ENCODE measurements around the gene DYRK4.

DYRK4 gene

DNA sequence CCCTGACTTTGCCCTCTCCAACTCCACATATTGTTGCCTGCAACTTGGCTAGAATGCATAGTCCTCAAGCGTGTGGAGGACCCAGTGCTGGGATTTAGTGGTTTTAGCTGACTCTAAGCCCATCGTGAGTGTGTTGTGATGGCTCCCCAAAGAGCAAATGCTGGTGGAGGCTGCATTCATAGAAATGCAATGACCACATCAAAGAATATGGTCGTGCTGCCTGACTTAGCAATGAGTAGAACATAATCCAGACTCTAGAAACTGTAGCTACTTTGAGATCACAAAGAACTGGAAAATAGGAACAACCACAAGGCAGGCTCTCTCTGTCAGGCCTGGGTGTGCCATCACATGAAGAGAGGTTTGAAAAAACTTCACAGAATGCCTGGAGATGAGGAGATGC lies 1.3 kb downstream of the DYRK4 start:
- in situ Hi-C loops (cut with MboI; ENCODE audit: low sequenced_read_pairs): no loop called here

DNA sequence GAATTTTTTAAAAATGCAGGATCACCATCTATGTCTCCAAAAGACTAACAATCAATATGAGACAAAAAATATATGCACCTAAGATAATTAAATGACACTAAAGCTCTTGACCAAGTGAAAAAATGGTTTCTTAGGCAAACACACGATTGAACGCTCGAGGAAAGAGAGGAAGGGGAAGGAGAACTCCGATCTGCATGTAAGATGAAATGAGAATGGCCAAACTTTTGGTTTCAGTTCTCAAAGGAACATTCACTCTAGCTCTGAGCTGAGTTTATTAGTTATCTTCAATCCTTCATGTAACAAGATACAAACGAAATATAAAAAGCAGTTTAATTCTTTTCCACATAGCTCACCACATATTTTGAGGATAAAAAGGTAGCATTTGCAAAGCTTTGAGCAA lies 2.8 kb downstream of the DYRK4 start:
- in situ Hi-C loops (cut with MboI; ENCODE audit: low sequenced_read_pairs): no loop called here

DNA sequence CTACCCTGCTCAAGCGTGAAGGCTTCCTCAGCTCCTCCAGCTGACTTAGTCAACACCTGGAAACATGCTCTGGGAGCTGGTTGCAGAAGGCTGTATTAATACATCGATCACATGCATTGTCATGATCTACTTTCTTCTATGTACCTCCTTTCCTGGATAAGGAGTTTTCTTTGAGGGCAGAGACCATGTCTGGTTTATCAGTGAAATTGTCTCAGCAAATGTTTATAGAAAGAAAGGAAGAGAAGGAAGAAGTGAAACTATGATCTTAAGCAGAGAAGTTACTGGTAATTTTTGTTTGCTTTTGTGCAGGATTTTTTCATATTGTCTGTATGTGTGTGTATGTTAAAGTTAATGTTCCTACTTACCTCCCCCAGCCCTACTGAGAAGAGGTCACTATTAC lies 4.5 kb downstream of the DYRK4 start:
- in situ Hi-C loops (cut with MboI; ENCODE audit: low sequenced_read_pairs): no loop called here

DNA sequence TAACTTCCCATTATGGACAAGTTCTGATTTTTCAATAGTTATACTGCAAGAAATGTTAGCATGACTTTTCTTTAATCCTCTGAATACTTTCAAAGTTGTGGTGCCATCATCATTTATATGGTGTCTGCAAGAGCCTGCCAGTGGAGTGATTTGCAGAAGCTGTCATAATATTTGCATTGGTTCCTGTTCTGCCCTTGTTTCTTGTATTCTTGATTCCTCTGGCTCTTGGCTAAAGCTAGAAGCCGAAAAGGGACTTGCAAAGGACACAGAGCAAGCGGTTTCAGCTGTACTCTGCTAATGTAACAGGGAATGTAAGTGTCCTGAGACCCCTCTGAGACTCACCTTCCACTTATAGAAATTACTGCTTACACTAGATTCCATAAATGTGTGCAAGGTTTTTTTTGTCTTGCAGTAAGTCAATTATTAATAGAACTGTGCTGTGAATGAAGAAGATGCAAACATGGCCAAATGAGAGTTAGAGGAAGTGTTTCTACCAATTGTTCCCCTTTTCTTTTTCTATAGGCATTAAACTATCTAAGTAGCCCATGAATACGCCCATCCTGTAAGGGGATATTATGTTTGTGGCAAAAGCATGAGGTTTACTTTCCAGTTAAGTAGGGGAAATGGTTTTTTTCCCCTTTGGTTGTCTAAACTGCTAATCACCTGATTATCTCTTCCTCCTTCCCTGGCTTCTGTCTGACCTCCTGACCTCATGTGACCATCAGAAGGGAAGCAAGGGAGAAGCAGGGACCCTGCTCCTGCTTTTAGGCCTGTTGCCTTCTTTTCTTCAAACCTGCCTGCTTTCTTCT lies 5.3 kb downstream of the DYRK4 start:
- in situ Hi-C loops (cut with MboI; ENCODE audit: low sequenced_read_pairs): no loop called here

DNA sequence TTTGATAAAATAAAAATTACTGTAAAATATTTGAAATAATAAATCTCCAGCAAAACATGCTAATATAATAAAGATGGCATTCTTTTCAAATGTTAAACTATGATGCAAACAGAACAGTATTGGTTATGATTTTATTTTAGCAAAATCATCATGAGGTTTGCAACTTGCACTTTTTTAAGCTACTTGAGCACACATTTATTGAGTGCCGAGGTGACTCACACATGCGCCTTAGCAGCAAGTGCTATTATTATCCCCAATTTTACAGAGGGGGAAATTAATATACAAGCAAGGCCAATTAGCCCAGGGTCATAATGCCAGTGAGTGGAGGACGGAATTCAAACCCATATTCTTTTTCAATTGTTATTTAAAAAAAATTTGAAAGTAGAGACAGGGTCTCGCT lies 7.3 kb downstream of the DYRK4 start:
- in situ Hi-C loops (cut with MboI; ENCODE audit: low sequenced_read_pairs): no loop called here

- in situ Hi-C loops (cut with MboI; ENCODE audit: low sequenced_read_pairs): no loop called here
Measured at GRCh38 chr12:4572680-4573079, 10.7 kb downstream of the DYRK4 start.

GRCh38 chr12:4579305-4580102 lies 17.5 kb downstream of the DYRK4 start:
- in situ Hi-C loops (cut with MboI; ENCODE audit: low sequenced_read_pairs): no loop called here

DNA sequence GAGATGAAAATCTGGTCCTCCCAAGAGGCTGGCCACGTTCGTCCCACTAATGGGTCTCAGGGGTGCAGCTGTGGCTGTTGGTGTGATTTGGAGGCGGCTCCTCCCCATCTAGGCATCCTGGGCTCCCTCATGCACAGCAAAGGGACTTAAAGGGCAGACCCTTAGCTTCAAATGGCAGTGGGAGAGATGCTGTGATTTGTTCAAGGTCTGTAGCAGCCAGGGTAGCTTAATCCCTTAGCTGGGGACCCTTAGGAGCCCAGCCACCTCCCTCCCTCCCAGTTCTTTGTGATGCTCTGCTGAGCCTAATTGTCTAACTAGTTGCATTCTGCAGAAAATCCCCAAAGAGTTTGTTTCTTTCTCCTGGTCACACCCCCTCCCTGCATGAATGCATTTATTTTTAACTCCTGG lies 18.3 kb downstream of the DYRK4 start:
- in situ Hi-C loops (cut with MboI; ENCODE audit: low sequenced_read_pairs): no loop called here

GRCh38 chr12:4584281-4584680 lies 22.3 kb downstream of the DYRK4 start:
- in situ Hi-C loops (cut with MboI; ENCODE audit: low sequenced_read_pairs): no loop called here

DNA sequence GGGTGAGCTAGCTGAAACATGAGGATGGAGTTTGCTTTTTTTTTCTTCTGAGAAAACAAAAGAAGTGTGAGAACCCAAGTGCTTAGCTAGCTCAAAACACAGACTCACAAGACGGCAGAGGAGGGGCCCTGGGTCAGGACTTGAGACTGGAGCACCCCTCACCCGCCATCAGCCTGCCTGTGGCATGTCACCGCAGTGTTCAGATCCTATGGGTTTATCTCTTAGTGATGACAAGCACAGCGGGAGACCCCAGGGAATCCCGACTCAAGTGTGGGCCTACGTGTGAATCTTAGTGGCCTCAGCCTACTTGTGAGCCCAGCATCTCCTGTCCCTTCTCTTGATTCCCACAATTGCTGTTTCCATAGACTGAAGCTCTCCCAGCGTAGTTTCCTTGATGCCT lies 22.9 kb downstream of the DYRK4 start:
- in situ Hi-C loops (cut with MboI; ENCODE audit: low sequenced_read_pairs): no loop called here

DNA sequence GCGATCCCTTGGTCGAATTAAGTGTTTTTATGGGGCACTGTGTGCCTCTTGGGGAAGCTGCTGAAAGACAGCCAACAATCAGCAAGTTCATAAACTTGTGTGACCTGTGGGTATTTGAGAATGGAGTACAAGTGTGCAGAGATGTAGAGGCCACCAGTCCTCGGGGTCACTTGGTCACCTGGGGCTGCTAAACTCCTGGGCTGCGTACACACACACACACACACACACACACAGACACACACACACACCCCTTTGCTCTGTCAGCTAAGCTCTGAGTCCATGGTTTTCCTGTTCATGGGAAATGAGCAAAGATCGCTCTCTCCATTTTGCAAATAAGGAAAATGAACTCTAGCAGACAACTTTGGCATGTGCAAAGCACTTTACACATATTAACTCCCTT lies 24.5 kb downstream of the DYRK4 start:
- in situ Hi-C loops (cut with MboI; ENCODE audit: low sequenced_read_pairs): no loop called here

DNA sequence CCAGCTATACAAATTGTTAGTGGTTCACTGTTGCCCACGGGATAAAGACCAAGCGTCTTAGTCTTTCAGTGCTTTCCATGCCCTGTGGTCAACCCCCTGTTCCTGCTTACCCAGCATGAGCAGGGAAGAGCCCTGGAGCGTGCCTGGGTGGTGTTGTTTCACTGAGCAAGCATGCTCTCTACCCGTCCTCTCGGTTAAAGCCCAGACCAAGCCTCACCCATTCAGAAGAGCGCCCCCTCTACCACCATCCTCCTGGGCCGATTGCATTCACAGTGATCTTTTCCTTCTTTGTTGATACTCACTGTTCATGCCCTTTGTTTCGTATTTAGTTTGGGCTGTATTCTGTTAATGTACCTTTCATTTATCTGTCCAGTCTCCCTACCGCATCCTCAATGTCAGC lies 25.1 kb downstream of the DYRK4 start:
- in situ Hi-C loops (cut with MboI; ENCODE audit: low sequenced_read_pairs): no loop called here

DNA sequence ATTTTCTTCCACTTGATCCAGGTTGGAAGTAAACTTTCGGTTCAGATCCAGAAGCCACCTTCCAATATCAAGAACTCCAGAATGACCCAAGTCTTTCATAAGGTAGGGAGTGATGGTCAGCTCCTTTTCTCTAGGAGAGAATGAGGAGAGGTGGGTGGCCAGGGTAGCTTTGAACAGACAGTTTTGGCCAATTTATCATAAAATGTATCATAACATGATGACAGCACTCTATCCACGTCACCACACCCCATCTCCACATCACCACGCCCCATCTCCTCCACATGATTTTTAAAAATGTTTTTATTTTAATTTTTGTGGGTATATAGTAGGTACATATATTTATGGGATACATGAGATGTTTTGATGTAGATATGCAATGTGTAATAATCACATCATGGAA lies 26.9 kb downstream of the DYRK4 start:
- in situ Hi-C loops (cut with MboI; ENCODE audit: low sequenced_read_pairs): no loop called here

DNA sequence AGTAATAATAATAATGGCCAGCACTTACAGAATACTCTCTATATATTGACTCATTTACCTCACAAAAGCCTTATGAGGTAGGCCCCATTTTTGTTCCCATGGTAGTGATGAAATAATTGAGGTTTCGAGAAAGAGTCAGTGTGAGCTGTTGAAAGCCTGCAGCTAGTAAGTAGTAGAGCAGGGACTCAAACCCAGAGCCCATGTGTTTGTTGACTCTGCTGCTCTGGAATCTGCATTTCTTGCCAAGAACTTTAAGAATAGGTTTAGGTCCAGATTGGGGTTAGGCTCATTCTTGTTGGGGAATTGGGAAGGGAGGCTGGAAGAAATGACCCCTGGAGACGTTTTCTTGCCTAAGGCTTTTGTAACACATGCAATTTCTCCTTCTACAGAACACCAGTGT lies 27.9 kb downstream of the DYRK4 start:
- in situ Hi-C loops (cut with MboI; ENCODE audit: low sequenced_read_pairs): no loop called here

DNA sequence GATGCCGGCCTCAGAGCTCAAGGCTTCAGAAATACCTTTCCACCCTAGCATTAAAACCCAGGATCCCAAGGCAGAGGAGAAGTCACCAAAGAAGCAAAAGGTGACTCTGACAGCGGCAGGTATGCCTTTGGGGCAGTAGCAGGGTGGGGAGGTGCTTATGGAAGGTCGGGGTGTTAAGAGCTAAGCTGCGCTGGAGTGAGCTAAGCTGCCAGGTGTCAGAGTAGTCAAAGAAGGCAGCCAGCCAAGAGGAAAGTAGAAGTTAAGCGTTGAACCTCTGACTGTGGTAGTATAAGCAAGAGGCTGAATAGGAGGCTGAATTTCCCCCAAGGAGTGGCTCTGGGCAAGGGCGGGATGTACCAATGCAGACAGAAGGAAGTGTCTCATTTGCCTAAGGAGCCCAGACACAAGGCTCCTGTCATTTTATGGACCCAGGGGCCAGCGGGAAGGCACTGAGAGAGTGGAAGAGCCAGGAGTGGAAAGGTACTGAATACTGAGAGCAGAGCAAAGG lies 29.2 kb downstream of the DYRK4 start:
- in situ Hi-C loops (cut with MboI; ENCODE audit: low sequenced_read_pairs): no loop called here

DNA sequence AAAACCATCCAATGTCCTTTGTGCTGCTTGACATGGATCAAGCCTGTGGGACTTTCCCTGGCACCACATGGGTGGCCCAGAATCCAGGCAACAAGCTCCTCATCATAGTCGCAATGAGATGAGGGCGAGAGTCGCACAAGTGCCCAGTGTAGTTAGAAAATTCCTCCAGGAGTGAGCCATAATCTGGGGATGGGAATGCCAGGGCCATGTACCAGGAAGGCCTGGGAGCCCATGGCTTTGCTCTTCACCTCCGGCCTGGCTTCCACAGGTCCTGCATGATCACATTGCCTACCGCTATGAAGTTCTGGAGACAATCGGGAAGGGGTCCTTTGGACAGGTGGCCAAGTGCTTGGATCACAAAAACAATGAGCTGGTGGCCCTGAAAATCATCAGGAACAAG lies 33.9 kb downstream of the DYRK4 start:
- in situ Hi-C loops (cut with MboI; ENCODE audit: low sequenced_read_pairs): no loop called here

GRCh38 chr12:4603421-4603820 lies 41.4 kb downstream of the DYRK4 start:
- in situ Hi-C loops (cut with MboI; ENCODE audit: low sequenced_read_pairs): no loop called here

GRCh38 chr12:4603946-4604345 lies 41.9 kb downstream of the DYRK4 start:
- in situ Hi-C loops (cut with MboI; ENCODE audit: low sequenced_read_pairs): no loop called here

GRCh38 chr12:4604684-4605193 lies 42.7 kb downstream of the DYRK4 start:
- in situ Hi-C loops (cut with MboI; ENCODE audit: low sequenced_read_pairs): no loop called here

DNA sequence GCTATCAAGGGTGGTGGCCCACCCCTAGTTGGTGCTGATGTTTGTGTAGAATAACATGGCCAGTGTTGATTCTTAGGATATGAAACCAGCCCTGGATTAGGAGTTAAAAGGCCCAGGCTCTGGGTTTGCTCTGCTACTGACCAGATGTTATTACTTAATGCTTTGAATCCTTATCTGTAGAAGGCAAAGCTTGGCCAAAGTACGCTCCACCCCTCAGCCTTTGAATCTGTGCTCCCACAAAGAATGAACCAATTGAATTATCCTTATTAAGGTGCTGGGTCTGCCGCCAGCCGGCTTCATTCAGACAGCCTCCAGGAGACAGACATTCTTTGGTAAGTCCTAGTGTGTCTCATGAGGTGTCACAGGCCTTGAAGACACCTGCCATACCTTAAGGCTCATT lies 45.0 kb downstream of the DYRK4 start:
- in situ Hi-C loops (cut with MboI; ENCODE audit: low sequenced_read_pairs): no loop called here

- in situ Hi-C loops (cut with MboI; ENCODE audit: low sequenced_read_pairs): no loop called here
Measured at GRCh38 chr12:4609071-4609470, 47.1 kb downstream of the DYRK4 start.

- in situ Hi-C loops (cut with MboI; ENCODE audit: low sequenced_read_pairs): no loop called here
Measured at GRCh38 chr12:4610481-4610880, 48.5 kb downstream of the DYRK4 start.

All from HL-60/S4 (cell line).